Trophoblast cell (in vitro differentiated cells and primary cell): ENCODE measurements around the gene PIK3AP1.
A peak's percentile ranks its signal among the peaks of the same experiment; 100 is the strongest.

Experiments
- DNase-seq, 2 donors: peaks; one replicate each; pipeline ENCODE4 v3.0.0-alpha.2; 2016
- H2AFZ ChIP-seq: 2 replicates; pipeline ENCODE4 v1.6.1; 2013; ENCODE audit warnings: low read length, moderate library complexity, mild to moderate bottlenecking; ENCODE audit not compliant: insufficient read depth, poor library complexity
- H2AK5ac ChIP-seq: 2 replicates; pipeline ENCODE4 v1.6.1; 2013; ENCODE audit warnings: mild to moderate bottlenecking, low read length
- H2BK120ac ChIP-seq: 2 replicates; pipeline ENCODE4 v1.6.1; 2013; ENCODE audit warnings: low read length, mild to moderate bottlenecking, moderate library complexity; ENCODE audit not compliant: insufficient read depth, poor library complexity
- H2BK12ac ChIP-seq: 2 replicates; pipeline ENCODE4 v1.6.1; 2013; ENCODE audit warnings: mild to moderate bottlenecking, low read length, moderate library complexity
- H2BK5ac ChIP-seq: 2 replicates; pipeline ENCODE4 v1.6.1; 2013; ENCODE audit warnings: low read length, low read depth, moderate library complexity, mild to moderate bottlenecking; ENCODE audit not compliant: poor library complexity
- H3K14ac ChIP-seq: 2 replicates; pipeline ENCODE4 v1.6.1; 2013; ENCODE audit warnings: mild to moderate bottlenecking, low read length
- H3K18ac ChIP-seq: 2 replicates; pipeline ENCODE4 v1.6.1; 2013; ENCODE audit warnings: mild to moderate bottlenecking, low read length
- H3K23ac ChIP-seq: 2 replicates; pipeline ENCODE4 v1.6.1; 2013; ENCODE audit warnings: low read length
- H3K27ac ChIP-seq: 2 replicates; pipeline ENCODE4 v1.5.1; 2013; ENCODE audit warnings: low read depth, mild to moderate bottlenecking, inconsistent platforms, low read length, moderate library complexity
- H3K27me3 ChIP-seq: 2 replicates; pipeline ENCODE4 v1.6.1; 2013; ENCODE audit warnings: inconsistent platforms, mild to moderate bottlenecking, low read length, moderate library complexity; ENCODE audit not compliant: insufficient read depth
- H3K36me3 ChIP-seq, 2 experiments: 1 replicate in 1 of 2; 2 replicates in 1 of 2; pipeline ENCODE4 v1.6.1; 2013; ENCODE audit warnings: low read length in 2 of 2, mild to moderate bottlenecking in 2 of 2, moderate library complexity in 1 of 2; ENCODE audit not compliant: insufficient read depth in 2 of 2, control insufficient read depth in 1 of 2
- H3K4ac ChIP-seq: 2 replicates; pipeline ENCODE4 v1.6.1; 2013; ENCODE audit warnings: low read depth, mild to moderate bottlenecking, low read length, moderate library complexity
- H3K4me1 ChIP-seq, 2 experiments: 1 replicate in 1 of 2; 2 replicates in 1 of 2; pipeline ENCODE4 v1.6.1; 2013; ENCODE audit warnings: low read length in 2 of 2, mild to moderate bottlenecking in 2 of 2, moderate library complexity in 1 of 2; ENCODE audit not compliant: insufficient read depth in 2 of 2, control insufficient read depth in 1 of 2
- H3K4me2 ChIP-seq: 2 replicates; pipeline ENCODE4 v1.6.1; 2013; ENCODE audit warnings: inconsistent platforms, mild to moderate bottlenecking, low read length, moderate library complexity
- H3K4me3 ChIP-seq: 2 replicates; pipeline ENCODE4 v1.5.1; 2013; ENCODE audit warnings: mild to moderate bottlenecking, low read depth, low read length, inconsistent platforms
- H3K79me1 ChIP-seq: one replicate; pipeline ENCODE4 v1.6.1; 2013; ENCODE audit warnings: low read length
- H3K79me2 ChIP-seq: 2 replicates; pipeline ENCODE4 v1.6.1; 2013; ENCODE audit warnings: low read length, mild to moderate bottlenecking; ENCODE audit not compliant: control insufficient read depth, insufficient read depth, poor library complexity
- H3K9ac ChIP-seq: 2 replicates; pipeline ENCODE4 v1.6.1; 2013; ENCODE audit warnings: mild to moderate bottlenecking, low read length
- H3K9me3 ChIP-seq: 2 replicates; pipeline ENCODE4 v1.6.1; 2013; ENCODE audit warnings: low read depth, mild to moderate bottlenecking, control low read depth, inconsistent platforms, low read length; ENCODE audit not compliant: insufficient read depth
- H4K12ac ChIP-seq: 2 replicates; pipeline ENCODE4 v1.6.1; 2013; ENCODE audit warnings: low read depth, mild to moderate bottlenecking, low read length, moderate library complexity
- H4K8ac ChIP-seq: 2 replicates; pipeline ENCODE4 v1.6.1; 2013; ENCODE audit warnings: low read depth, mild to moderate bottlenecking, low read length, moderate library complexity
- H4K91ac ChIP-seq: one replicate; pipeline ENCODE4 v1.6.1; 2013; ENCODE audit warnings: low read depth, mild to moderate bottlenecking, low read length, moderate library complexity
- WGBS: extraction: QIAGEN DNeasy Blood & Tissue Kit; methylation state at CpG from one replicate; pipeline ENCODE4 v1.1.7; 2013; ENCODE audit warnings: missing lambda C conversion rate; ENCODE audit not compliant: insufficient read length, insufficient coverage; ENCODE audit errors: extremely low coverage; 5-methylcytosine and 5-hydroxymethylcytosine counted together

PIK3AP1 gene

DNA sequence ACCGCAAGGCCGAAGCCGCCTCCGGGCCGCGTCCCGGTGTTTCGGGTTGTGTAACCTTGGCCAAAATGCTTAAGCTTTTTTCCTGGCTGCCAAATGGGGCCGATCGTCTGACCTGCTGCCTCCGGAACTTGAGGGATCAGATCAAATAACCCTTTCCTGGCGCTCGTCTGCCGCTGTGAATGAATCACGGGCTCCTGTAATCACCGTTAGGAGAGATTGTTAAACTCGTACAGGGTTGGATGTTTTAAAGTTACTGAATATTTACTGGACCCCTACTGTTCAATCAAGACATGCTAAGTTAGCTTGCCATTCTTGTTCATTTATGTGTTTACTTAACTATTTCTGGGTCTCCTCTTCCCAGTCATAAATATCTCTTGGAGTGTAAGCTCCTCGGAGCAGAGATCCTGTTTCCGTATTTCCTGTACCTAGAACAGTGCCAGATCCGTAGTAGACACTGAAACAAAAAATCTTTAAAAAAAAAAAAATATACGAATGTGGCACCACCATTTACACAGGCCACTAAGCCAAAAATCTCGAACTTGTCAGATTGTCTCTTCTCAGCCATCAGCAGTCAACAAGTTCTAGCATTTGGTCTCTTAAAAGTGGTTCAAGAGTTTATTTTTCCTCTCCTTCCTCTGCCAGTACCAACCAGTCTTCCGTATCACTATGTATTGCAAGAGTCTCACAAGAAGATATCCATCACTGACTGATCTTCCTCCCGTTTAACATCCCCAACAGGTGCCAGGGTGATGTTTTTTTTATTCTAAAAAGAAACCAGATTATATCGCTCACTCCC, 132.9 kb downstream of the PIK3AP1 start:
- H3K27me3 ChIP-seq: no peaks in the 10 kb centered on the region
- peak overlapping the region; percentile 96 for H3K18ac ChIP-seq
- H3K14ac ChIP-seq: peak overlapping the region; percentile 99
- H3K9me3 ChIP-seq: no peaks in the 10 kb centered on the region
- peak overlapping the region; percentile 100 for H3K9ac ChIP-seq
- H3K23ac ChIP-seq: no peak overlapping the region
- peaks cover 14% of the 10 kb centered on the region for H3K79me1 ChIP-seq
- peak overlapping the region; percentile 88 for H3K4me3 ChIP-seq
- peak overlapping the region; percentile 57 for H2BK12ac ChIP-seq
- H3K36me3 ChIP-seq: peaks cover 0 to 1% of the 10 kb centered on the region in 2 experiments
- H2BK120ac ChIP-seq: peak overlapping the region; percentile 96
- DNase-seq: peak; percentile 72 to 82
- peaks cover 2 to 5% of the 10 kb centered on the region in 2 experiments for H3K4me1 ChIP-seq
- peak overlapping the region; percentile 97 for H2BK5ac ChIP-seq
- peak overlapping the region; percentile 99 for H4K12ac ChIP-seq
- peak overlapping the region; percentile 97 for H3K4ac ChIP-seq
- H4K91ac ChIP-seq: peak overlapping the region; percentile 91
- peaks cover 20% of the 10 kb centered on the region for H3K79me2 ChIP-seq
- H2AFZ ChIP-seq: peak overlapping the region; percentile 99
- WGBS: no CpG with 5 or more reads among the region's 25 CpGs
- peak overlapping the region; percentile 100 for H4K8ac ChIP-seq
- H3K27ac ChIP-seq: peak overlapping the region; percentile 99
- H2AK5ac ChIP-seq: peak overlapping the region; percentile 72
- peak overlapping the region; percentile 98 for H3K4me2 ChIP-seq

GRCh38 chr10:96586419-96587263, 133.7 kb downstream of the PIK3AP1 start, which contains the start of gene TM9SF3:
TM9SF3 (minus strand) TSS chr10:96587012; CDS start chr10:96586835, 177 bp downstream.
- Histone ChIP-seq H4K12ac (peak within 1 kb of the TSS; percentile 99), H4K91ac (peak within 1 kb of the TSS; percentile 96), H3K4me3 (peak within 1 kb of the TSS; percentile 95), H3K36me3 (peaks cover 0 to 1% of the 10 kb centered on the region in 2 experiments), H3K79me2 (peaks cover 20% of the 10 kb centered on the region), H2AFZ (peak within 1 kb of the TSS; percentile 99), H3K4ac (peak within 1 kb of the TSS; percentile 97), H2AK5ac (peak within 1 kb of the TSS; percentile 72), H3K23ac (no peak within 1 kb of the TSS), H2BK120ac (peak within 1 kb of the TSS; percentile 96), H3K9me3 (no peaks in the 10 kb centered on the region), H3K27me3 (no peaks in the 10 kb centered on the region), H2BK12ac (peak within 1 kb of the TSS; percentile 57), H3K27ac (peak within 1 kb of the TSS; percentile 99), H4K8ac (peak within 1 kb of the TSS; percentile 100), H3K9ac (peak within 1 kb of the TSS; percentile 100), H3K18ac (peak within 1 kb of the TSS; percentile 96), H2BK5ac (peak within 1 kb of the TSS; percentile 97), H3K4me2 (peak within 1 kb of the TSS; percentile 98), H3K4me1 (peaks cover 2 to 5% of the 10 kb centered on the region in 2 experiments), H3K14ac (peak within 1 kb of the TSS; percentile 99), H3K79me1 (peaks cover 14% of the 10 kb centered on the region)
- no CpG with 5 or more reads among the region's 107 CpGs for WGBS
- DNase-seq: peak; percentile 79 to 87

DNA sequence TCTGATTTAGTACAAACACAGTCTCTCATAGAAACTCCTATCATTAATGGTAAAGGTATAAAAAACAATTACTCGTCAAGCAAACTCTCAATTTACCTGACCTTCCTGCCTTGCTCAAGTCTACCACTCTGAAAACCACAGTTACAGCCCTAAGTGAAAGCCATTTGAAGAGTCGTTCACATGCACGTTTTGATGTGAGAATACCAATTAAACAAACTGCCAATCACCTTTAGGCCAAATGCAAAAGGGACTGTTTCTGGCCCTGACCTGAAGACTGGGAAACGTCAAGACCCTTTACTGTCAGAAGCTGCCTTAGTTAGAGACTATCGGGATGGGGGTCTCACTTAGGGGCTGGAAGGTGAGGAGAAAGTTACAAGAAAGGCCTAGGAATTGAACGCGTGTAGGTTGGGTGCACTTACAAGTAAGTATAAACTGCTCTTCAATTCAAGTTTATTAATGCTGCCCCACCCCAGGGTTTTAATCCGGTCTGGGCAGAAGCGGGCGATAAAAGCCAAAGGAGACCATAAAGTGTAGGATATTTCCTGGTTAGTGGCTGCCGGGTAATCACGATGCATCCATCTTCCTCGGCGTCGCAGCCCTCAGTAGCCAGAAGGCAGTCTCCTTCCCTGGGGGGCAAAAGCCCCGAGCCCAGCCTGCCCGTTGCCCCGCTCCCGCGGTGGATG, 134.4 kb downstream of the PIK3AP1 start:
- no peak overlapping the region for H2BK12ac ChIP-seq
- H3K36me3 ChIP-seq: peaks cover 0 to 1% of the 10 kb centered on the region in 2 experiments
- H2BK120ac ChIP-seq: peak overlapping the region; percentile 61
- H3K23ac ChIP-seq: no peak overlapping the region
- DNase-seq: peak in 1 of 2 donors; percentile 41
- H3K4me2 ChIP-seq: peak overlapping the region; percentile 98
- peak overlapping the region; percentile 83 for H2BK5ac ChIP-seq
- peak overlapping the region; percentile 96 for H4K8ac ChIP-seq
- H3K27ac ChIP-seq: peak overlapping the region; percentile 99
- no peaks in the 10 kb centered on the region for H3K9me3 ChIP-seq
- peak overlapping the region; percentile 95 for H3K14ac ChIP-seq
- peak overlapping the region; percentile 91 for H3K4ac ChIP-seq
- peak overlapping the region; percentile 37 for H2AFZ ChIP-seq
- H3K27me3 ChIP-seq: no peaks in the 10 kb centered on the region
- H3K4me3 ChIP-seq: peak overlapping the region; percentile 95
- peak overlapping the region; percentile 96 for H4K91ac ChIP-seq
- WGBS: no CpG with 5 or more reads among the region's 20 CpGs
- H3K9ac ChIP-seq: peak overlapping the region; percentile 98
- H3K4me1 ChIP-seq: peaks cover 2 to 5% of the 10 kb centered on the region in 2 experiments
- peaks cover 20% of the 10 kb centered on the region for H3K79me2 ChIP-seq
- H3K79me1 ChIP-seq: peaks cover 14% of the 10 kb centered on the region
- H2AK5ac ChIP-seq: no peak overlapping the region
- peak overlapping the region; percentile 85 for H3K18ac ChIP-seq
- H4K12ac ChIP-seq: peak overlapping the region; percentile 94

- no peak overlapping the region for H3K14ac ChIP-seq
- peaks cover 14% of the 10 kb centered on the region for H3K79me1 ChIP-seq
- DNase-seq: no peak
- H4K91ac ChIP-seq: no peak overlapping the region
- no peak overlapping the region for H2BK120ac ChIP-seq
- H3K79me2 ChIP-seq: peaks cover 23% of the 10 kb centered on the region
- no peaks in the 10 kb centered on the region for H3K27me3 ChIP-seq
- H3K36me3 ChIP-seq: peaks cover 0 to 5% of the 10 kb centered on the region in 2 experiments
- H2BK12ac ChIP-seq: no peak overlapping the region
- no peak overlapping the region for H4K12ac ChIP-seq
- H3K4ac ChIP-seq: peak overlapping the region; percentile 90
- H3K18ac ChIP-seq: no peak overlapping the region
- H2BK5ac ChIP-seq: no peak overlapping the region
- no peak overlapping the region for H2AFZ ChIP-seq
- H3K27ac ChIP-seq: no peak overlapping the region
- no peaks in the 10 kb centered on the region for H3K9me3 ChIP-seq
- H3K23ac ChIP-seq: no peak overlapping the region
- H3K4me3 ChIP-seq: no peak overlapping the region
- no peak overlapping the region for H4K8ac ChIP-seq
- H2AK5ac ChIP-seq: no peak overlapping the region
- H3K4me2 ChIP-seq: no peak overlapping the region
- peaks cover 2 to 5% of the 10 kb centered on the region in 2 experiments for H3K4me1 ChIP-seq
- no CpG with 5 or more reads among the region's 9 CpGs for WGBS
- no peak overlapping the region for H3K9ac ChIP-seq
Observed at GRCh38 chr10:96584474-96584873, 135.8 kb downstream of the PIK3AP1 start.
